RWPE2 (cell line): ENCODE data around the gene FUZ.
A peak's percentile ranks its signal among the peaks of the same experiment; 100 is the strongest.

Experiments
- ATAC-seq: fragments of 200-7000 bp; cut with Tn5 transposase; 3 replicates; pipeline ENCODE4 v1.9.1; 2021; ENCODE audit warnings: low read depth
- DNase-seq: peaks from one replicate; pipeline ENCODE4 v3.0.0-alpha.2; 2020; ENCODE audit warnings: low spot score
- H3K27ac ChIP-seq: fragments of 450-650 bp; 2 replicates; pipeline ENCODE4 v1.5.1; 2017; ENCODE audit warnings: mild to moderate bottlenecking; ENCODE audit not compliant: poor library complexity, severe bottlenecking
- H3K27me3 ChIP-seq: fragments of 250-450 bp; sonication (Bioruptor Pico); 2 replicates; pipeline ENCODE4 v1.5.1; 2021; ENCODE audit warnings: mild to moderate bottlenecking, moderate library complexity; ENCODE audit not compliant: insufficient read depth, poor library complexity, severe bottlenecking
- H3K36me3 ChIP-seq: fragments of 250-450 bp; sonication (Bioruptor Pico); 2 replicates; pipeline ENCODE4 v1.5.1; 2020; ENCODE audit warnings: low read depth, mild to moderate bottlenecking, moderate library complexity
- H3K4me1 ChIP-seq: fragments of 250-450 bp; sonication (Bioruptor Pico); 2 replicates; pipeline ENCODE4 v1.5.1; 2021; ENCODE audit warnings: mild to moderate bottlenecking, moderate library complexity; ENCODE audit not compliant: insufficient read depth, poor library complexity, severe bottlenecking
- H3K4me3 ChIP-seq: fragments of 250-450 bp; sonication (Bioruptor Pico); 2 replicates; pipeline ENCODE4 v1.5.1; 2021; ENCODE audit warnings: mild to moderate bottlenecking, moderate library complexity; ENCODE audit not compliant: severe bottlenecking
- H3K9me3 ChIP-seq: fragments of 250-450 bp; sonication (Bioruptor Pico); 2 replicates; pipeline ENCODE4 v1.5.1; 2021; ENCODE audit warnings: mild to moderate bottlenecking, moderate library complexity; ENCODE audit not compliant: severe bottlenecking
- CTCF ChIP-seq: fragments of 450-650 bp; IDR thresholded peaks from one replicate; pipeline ENCODE4 v1.5.1; 2017; ENCODE audit warnings: mild to moderate bottlenecking, moderate library complexity; ENCODE audit not compliant: poor library complexity, severe bottlenecking

The FUZ gene

DNA sequence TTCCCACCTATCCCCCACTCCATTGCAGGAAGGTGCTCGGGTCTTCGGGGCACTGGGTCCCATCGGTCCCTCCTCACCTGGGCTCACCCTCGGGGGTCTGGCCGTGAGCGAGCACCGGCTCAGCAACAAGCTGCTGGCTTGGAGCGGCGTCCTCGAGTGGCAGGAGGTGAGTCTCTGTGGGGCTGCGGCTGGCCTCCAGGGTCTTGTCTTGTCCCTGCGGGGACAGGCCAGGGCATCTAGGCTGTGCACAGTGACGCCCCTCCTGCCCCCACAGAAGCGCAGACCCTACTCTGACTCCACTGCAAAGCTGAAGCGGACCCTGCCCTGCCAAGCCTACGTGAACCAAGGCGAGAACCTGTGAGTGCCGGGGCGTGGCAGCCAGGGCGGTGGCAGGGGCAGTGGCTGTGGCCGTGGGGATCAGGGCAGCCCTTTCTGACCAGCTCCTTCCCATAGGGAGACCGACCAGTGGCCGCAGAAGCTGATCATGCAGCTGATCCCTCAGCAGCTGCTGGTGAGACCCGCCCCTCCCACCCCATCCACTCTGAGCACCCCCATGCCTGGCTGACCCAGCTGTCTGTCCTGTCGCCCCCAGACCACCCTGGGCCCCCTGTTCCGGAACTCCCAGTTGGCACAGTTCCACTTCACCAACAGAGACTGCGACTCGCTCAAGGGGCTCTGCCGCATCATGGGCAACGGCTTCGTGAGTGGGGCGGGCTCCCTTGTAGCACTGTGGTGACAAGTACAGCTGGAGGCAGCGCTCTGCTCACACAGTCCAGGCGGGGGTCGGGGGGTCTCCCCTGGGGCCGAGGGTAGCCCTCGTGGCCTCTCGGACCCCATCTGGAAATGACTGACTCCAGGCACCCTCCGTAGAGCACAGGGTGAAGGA, 41.5 kb upstream of the FUZ start:
- H3K4me3 ChIP-seq: no peak overlapping the region
- ATAC-seq: no peak
- H3K27ac ChIP-seq: no peak overlapping the region
- no peaks in the 10 kb centered on the region for H3K27me3 ChIP-seq
- no peak for TF ChIP-seq CTCF
- peaks cover 43% of the 10 kb centered on the region for H3K36me3 ChIP-seq
- no peaks in the 10 kb centered on the region for H3K9me3 ChIP-seq
- no peak for DNase-seq
- H3K4me1 ChIP-seq: peaks cover 9% of the 10 kb centered on the region

GRCh38 chr19:49853852-49854377, 40.8 kb upstream of the FUZ start:
- peaks cover 9% of the 10 kb centered on the region for H3K4me1 ChIP-seq
- DNase-seq (no peak), ATAC-seq (no peak)
- H3K9me3 ChIP-seq: no peaks in the 10 kb centered on the region
- H3K4me3 ChIP-seq: no peak overlapping the region
- no peaks in the 10 kb centered on the region for H3K27me3 ChIP-seq
- no peak for TF ChIP-seq CTCF
- H3K36me3 ChIP-seq: peaks cover 36% of the 10 kb centered on the region
- no peak overlapping the region for H3K27ac ChIP-seq

DNA sequence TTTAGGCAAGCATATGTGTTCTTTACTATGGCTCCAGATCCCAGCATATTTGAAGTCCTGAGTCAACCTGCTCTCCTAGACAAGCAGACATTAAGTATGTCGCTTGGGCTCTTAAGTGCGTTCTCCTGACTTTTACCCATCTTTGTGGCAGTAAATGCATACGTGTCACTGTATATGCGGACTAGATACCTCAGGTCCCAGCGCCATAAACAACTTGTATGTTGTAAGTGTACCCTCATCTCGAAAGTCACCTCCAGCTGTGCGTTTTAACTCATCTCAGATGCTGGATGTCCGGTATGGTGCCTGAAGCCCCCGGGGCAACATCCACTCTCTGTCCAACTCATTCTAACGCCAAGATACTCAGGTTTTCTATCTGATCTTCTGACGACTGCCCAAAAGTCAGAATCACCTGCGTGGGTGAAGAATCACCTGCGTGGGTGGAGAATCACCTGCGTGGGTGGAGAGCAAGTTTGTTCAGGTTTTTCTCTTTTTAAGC, 39.6 kb upstream of the FUZ start:
- no peak overlapping the region for H3K27ac ChIP-seq
- no peak for DNase-seq
- no peak for ATAC-seq
- peaks cover 24% of the 10 kb centered on the region for H3K36me3 ChIP-seq
- no peak for TF ChIP-seq CTCF
- no peaks in the 10 kb centered on the region for H3K9me3 ChIP-seq
- H3K27me3 ChIP-seq: no peaks in the 10 kb centered on the region
- no peak overlapping the region for H3K4me3 ChIP-seq
- H3K4me1 ChIP-seq: peaks cover 21% of the 10 kb centered on the region

DNA sequence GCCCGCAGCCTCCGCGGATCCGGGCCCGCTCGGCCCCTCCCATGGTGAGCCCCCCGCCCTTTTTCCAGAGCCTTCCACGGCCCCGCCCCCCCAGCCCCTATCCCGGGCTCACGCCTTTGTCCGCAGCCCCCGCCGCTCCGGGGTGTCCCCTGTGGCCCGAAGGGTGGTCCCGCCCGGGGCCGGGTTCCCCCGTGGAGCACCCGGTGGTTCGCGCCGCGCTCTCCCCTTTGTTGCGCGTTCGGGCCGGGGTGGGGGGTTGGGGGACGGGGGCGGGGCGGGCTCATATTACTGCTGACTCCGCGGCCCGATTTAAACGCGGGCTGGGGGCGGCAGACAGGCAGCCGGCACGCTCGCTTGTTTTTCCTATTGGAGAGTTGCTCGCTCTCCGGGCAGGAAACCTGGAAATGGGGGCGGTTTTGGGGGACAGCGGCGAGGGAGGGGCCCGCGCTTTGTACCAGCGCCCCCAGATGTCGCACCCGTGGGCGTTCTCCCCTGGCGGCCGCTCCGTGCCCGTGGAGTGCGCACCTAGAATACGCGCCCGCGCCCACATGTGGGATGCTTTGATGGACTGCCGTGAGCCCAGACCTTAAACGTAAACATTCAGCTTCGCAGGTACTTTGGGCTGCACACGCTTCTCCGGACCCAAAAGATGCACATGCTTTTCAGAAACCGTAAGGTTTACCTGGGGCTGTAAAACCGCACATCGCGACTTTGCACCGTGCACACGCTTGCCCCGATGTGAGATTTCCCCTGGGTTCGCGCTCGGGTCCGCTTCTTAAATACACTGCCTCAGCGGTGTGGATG, 38.6 kb upstream of the FUZ start:
- Histone ChIP-seq H3K4me1 (peaks cover 21% of the 10 kb centered on the region), H3K27me3 (no peaks in the 10 kb centered on the region), H3K9me3 (no peaks in the 10 kb centered on the region), H3K27ac (peak overlapping the region; percentile 85), H3K36me3 (peaks cover 14% of the 10 kb centered on the region), H3K4me3 (peak overlapping the region; percentile 100)
- no peak for TF ChIP-seq CTCF
- no peak for ATAC-seq
- no peak for DNase-seq
